Measurements from ENCODE around the gene SLCO2A1. TPM values are rescaled to one million over a fixed set of nuclear protein-coding genes. Genes with fewer than 3 reads are reported as not detected.

SLCO2A1 gene
- total RNA-seq (2014; rRNA removed; shearing (Covaris generic)) (0.31 and 1.6 TPM in 2 replicates), polyA plus RNA-seq (2016; fragmentation: Nextera tagmentation; extraction: Ambion mirVana) (0.82 and 1.0 TPM in 2 replicates)
- long read RNA-seq, partial matches to known transcripts, result 1 of 2 reads
- long read RNA-seq, other reads (novel, unspliced or antisense), result 1 of 2 reads

DNA sequence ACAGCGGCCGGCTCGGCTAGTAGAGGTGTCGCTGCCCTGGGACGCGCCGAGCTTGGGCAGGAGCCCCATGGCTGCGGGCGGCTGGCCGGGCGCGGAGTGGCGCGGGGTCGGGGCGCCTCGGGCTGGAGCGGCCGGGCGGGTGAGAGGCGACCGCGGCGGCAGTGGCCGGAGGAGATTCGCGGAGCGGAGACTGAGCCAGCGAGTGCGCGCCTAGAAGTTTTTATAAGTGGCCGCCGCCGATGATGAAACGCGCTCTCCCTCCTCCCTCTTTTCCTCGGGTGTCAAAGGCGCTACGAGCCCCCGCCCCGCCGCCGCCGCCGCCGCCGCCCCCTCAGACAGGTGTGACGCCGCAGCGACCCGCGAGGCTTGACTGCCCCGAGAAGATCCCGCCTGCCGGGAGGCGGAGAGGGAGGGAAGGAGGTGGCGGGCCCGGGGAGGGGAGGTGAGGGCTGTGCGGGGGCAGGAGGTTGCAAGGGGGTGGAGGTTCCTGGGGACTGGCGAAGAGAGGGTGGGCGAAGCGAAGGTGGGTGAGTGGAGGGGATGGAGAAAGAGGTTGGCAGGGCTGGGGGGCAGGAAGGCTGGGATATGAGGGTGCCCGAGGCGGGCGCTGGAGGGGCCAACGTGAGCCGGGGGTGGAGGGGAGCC lies at the start of gene SLCO2A1:
Gene SLCO2A1, minus strand, starts transcription at position 192 of the 645 bp plus-strand sequence. Its CDS starts 123 bp downstream, at position 69.
- Mint-ChIP-seq H3K36me3 (ENCODE audit: low read depth) (no peaks in the 10 kb centered on the region), H3K9me3 (no peaks in the 10 kb centered on the region; the same call in 2 of the 3 replicates), H3K27ac (no peak within 1 kb of the TSS), H3K4me1 (peaks cover 17% of the 10 kb centered on the region), H3K27me3 (ENCODE audit: insufficient read depth, low read depth, poor library complexity) (peaks cover 33% of the 10 kb centered on the region), H3K4me3 (peak within 1 kb of the TSS; percentile 95)
- H3K4me3 ChIP-seq, result peak within 1 kb of the TSS; percentile 72
- DNase-seq (ENCODE audit: low spot score) (peak; percentile 78), ATAC-seq (peak; percentile 77)
- peak within 1 kb of the TSS; percentile 92 for H3K4me2 ChIP-seq
- no peaks in the 10 kb centered on the region for H3K79me2 ChIP-seq (replicated peaks; ENCODE audit: insufficient read depth)
- H3K4me1 ChIP-seq (ENCODE audit: insufficient read depth), result peaks cover 7% of the 10 kb centered on the region; the same call in 1 of the 2 replicates
- H3F3A ChIP-seq (replicated peaks; ENCODE audit: low read depth), result no peaks in the 10 kb centered on the region
- no peaks in the 10 kb centered on the region for H3K36me3 ChIP-seq (ENCODE audit: insufficient read depth)
- peaks cover 48% of the 10 kb centered on the region for H3K27me3 ChIP-seq (ENCODE audit: insufficient read depth)
- no peaks in the 10 kb centered on the region; the same call in 1 of the 2 replicates for H3K9me2 ChIP-seq (ENCODE audit: insufficient read depth)
- H4K20me1 ChIP-seq (replicated peaks; ENCODE audit: insufficient read depth), result no peaks in the 10 kb centered on the region
- TF ChIP-seq, protein P1, sequence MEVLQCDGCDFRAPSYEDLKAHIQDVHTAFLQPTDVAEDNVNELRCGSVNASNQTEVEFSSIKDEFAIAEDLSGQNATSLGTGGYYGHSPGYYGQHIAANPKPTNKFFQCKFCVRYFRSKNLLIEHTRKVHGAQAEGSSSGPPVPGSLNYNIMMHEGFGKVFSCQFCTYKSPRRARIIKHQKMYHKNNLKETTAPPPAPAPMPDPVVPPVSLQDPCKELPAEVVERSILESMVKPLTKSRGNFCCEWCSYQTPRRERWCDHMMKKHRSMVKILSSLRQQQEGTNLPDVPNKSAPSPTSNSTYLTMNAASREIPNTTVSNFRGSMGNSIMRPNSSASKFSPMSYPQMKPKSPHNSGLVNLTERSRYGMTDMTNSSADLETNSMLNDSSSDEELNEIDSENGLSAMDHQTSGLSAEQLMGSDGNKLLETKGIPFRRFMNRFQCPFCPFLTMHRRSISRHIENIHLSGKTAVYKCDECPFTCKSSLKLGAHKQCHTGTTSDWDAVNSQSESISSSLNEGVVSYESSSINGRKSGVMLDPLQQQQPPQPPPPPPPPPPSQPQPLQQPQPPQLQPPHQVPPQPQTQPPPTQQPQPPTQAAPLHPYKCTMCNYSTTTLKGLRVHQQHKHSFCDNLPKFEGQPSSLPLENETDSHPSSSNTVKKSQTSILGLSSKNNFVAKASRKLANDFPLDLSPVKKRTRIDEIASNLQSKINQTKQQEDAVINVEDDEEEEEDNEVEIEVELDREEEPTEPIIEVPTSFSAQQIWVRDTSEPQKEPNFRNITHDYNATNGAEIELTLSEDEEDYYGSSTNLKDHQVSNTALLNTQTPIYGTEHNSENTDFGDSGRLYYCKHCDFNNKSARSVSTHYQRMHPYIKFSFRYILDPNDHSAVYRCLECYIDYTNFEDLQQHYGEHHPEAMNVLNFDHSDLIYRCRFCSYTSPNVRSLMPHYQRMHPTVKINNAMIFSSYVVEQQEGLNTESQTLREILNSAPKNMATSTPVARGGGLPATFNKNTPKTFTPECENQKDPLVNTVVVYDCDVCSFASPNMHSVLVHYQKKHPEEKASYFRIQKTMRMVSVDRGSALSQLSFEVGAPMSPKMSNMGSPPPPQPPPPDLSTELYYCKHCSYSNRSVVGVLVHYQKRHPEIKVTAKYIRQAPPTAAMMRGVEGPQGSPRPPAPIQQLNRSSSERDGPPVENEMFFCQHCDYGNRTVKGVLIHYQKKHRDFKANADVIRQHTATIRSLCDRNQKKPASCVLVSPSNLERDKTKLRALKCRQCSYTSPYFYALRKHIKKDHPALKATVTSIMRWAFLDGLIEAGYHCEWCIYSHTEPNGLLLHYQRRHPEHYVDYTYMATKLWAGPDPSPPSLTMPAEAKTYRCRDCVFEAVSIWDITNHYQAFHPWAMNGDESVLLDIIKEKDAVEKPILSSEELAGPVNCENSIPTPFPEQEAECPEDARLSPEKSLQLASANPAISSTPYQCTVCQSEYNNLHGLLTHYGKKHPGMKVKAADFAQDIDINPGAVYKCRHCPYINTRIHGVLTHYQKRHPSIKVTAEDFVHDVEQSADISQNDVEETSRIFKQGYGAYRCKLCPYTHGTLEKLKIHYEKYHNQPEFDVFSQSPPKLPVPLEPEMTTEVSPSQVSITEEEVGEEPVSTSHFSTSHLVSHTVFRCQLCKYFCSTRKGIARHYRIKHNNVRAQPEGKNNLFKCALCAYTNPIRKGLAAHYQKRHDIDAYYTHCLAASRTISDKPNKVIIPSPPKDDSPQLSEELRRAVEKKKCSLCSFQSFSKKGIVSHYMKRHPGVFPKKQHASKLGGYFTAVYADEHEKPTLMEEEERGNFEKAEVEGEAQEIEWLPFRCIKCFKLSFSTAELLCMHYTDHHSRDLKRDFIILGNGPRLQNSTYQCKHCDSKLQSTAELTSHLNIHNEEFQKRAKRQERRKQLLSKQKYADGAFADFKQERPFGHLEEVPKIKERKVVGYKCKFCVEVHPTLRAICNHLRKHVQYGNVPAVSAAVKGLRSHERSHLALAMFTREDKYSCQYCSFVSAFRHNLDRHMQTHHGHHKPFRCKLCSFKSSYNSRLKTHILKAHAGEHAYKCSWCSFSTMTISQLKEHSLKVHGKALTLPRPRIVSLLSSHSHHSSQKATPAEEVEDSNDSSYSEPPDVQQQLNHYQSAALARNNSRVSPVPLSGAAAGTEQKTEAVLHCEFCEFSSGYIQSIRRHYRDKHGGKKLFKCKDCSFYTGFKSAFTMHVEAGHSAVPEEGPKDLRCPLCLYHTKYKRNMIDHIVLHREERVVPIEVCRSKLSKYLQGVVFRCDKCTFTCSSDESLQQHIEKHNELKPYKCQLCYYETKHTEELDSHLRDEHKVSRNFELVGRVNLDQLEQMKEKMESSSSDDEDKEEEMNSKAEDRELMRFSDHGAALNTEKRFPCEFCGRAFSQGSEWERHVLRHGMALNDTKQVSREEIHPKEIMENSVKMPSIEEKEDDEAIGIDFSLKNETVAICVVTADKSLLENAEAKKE (CRISPR knock-in tag; IDR thresholded peaks at IDR 0.05), result no peak
- peak; percentile 40; the same call in 1 of the 2 replicates for TF ChIP-seq CREB1 (CRISPR knock-in tag; IDR thresholded peaks at IDR 0.05; ENCODE audit: low read depth)
- no peak within 1 kb of the TSS for H3K27ac ChIP-seq (ENCODE audit: low read depth)
- peak within 1 kb of the TSS; percentile 93 for H2AFZ ChIP-seq

DNA sequence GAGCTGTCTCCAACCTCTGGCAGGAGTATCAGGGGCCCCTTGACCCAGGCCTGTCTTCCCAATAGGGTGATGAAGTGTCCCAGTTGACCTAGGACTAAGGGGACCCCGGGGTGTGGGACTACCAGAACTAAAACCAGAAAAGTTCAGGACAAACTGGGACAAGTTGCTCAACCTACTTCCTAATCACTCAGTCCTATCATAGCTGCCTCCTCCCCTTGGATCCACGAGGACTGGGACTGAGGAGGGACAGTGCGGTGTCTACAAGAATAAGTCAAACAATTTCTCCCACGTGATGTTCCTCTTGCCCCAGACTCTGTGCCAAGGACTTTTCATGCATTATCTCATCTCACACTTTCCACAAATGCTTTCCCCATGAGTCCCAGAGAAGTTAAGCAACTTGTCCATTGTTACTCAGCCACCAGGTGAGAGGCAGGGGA lies 49.4 kb upstream of the SLCO2A1 start:
- DNase-seq (ENCODE audit: low spot score), result no peak
- H3K27ac ChIP-seq (ENCODE audit: low read depth), result no peak overlapping the region
- Mint-ChIP-seq H3K9me3 (peaks cover 15% of the 10 kb centered on the region), H3K36me3 (ENCODE audit: low read depth) (peaks cover 3% of the 10 kb centered on the region; the same call in 1 of the 3 replicates), H3K4me1 (no peaks in the 10 kb centered on the region), H3K4me3 (no peak overlapping the region), H3K27ac (no peak overlapping the region), H3K27me3 (ENCODE audit: insufficient read depth, low read depth, poor library complexity) (peaks cover 3% of the 10 kb centered on the region)
- H4K20me1 ChIP-seq (replicated peaks; ENCODE audit: insufficient read depth), result 0 out of 2 replicates have a peak, but pooled peaks cover 2% of the 10 kb centered on the region
- no peaks in the 10 kb centered on the region for H3K4me1 ChIP-seq (ENCODE audit: insufficient read depth)
- H3K4me3 ChIP-seq, result no peak overlapping the region
- ATAC-seq, result no peak
- H3K27me3 ChIP-seq (ENCODE audit: insufficient read depth), result no peaks in the 10 kb centered on the region
- H2AFZ ChIP-seq, result no peak overlapping the region
- H3F3A ChIP-seq (replicated peaks; ENCODE audit: low read depth), result no peaks in the 10 kb centered on the region
- H3K36me3 ChIP-seq (ENCODE audit: insufficient read depth), result no peaks in the 10 kb centered on the region
- no peaks in the 10 kb centered on the region; the same call in 1 of the 2 replicates for H3K9me2 ChIP-seq (ENCODE audit: insufficient read depth)
- H3K4me2 ChIP-seq, result no peak overlapping the region
- H3K79me2 ChIP-seq (replicated peaks; ENCODE audit: insufficient read depth), result no peaks in the 10 kb centered on the region
- TF ChIP-seq CREB1 (CRISPR knock-in tag; IDR thresholded peaks at IDR 0.05; ENCODE audit: low read depth), result no peak
- no peak for TF ChIP-seq EZH2 (IDR thresholded peaks at IDR 0.05; ENCODE audit: low read depth, unreplicated experiment)
- TF ChIP-seq ZNF331 (CRISPR knock-in tag; IDR thresholded peaks at IDR 0.05; ENCODE audit: low read depth), result no peak

All from GM23338 (cell line).